OCI-LY7 (cell line): ENCODE measurements around the gene APCDD1L.

Experiments used
- CTCF ChIP-seq: fragments of 200-600 bp; sonication (generic); conservative IDR thresholded peaks from 2 replicates; pipeline ENCODE4 v1.5.1; 2014; ENCODE audit warnings: mild to moderate bottlenecking, antibody characterized with exemption, low read length, moderate library complexity, mixed read lengths
- EZH2phosphoT487 ChIP-seq: fragments of 200-600 bp; sonication (generic); IDR thresholded peaks from 2 replicates; pipeline ENCODE4 v1.6.1; 2018; ENCODE audit warnings: low read depth, borderline replicate concordance, mild to moderate bottlenecking, mixed run types, antibody characterized with exemption, low read length, moderate library complexity, mixed read lengths

- TF ChIP-seq CTCF (no peak), EZH2phosphoT487 (no peak)
Measured at GRCh38 chr20:58555078-58555765, 40.0 kb upstream of the APCDD1L start.
